ENCODE data around the gene CHN1.

CHN1 gene

GRCh38 chr2:174760845-174761473 is 244.2 kb downstream of the CHN1 start:
- Histone ChIP-seq H3K4me1 (no peaks in the 10 kb centered on the region), H3K4me3 (ENCODE audit: low read depth, low read length) (no peak overlapping the region), H3K9me3 (no peaks in the 10 kb centered on the region), H3K27me3 (no peaks in the 10 kb centered on the region), H3K36me3 (no peaks in the 10 kb centered on the region)
- no peak for DNase-seq
- no peak for TF ChIP-seq CTCF (IDR thresholded peaks at IDR 0.05; ENCODE audit: low read depth, low read length)

GRCh38 chr2:174759381-174760065 is 245.7 kb downstream of the CHN1 start:
- TF ChIP-seq CTCF (IDR thresholded peaks at IDR 0.05; ENCODE audit: low read depth, low read length), result no peak
- no peak overlapping the region for H3K4me3 ChIP-seq (ENCODE audit: low read depth, low read length)

GRCh38 chr2:174756743-174757142 is 248.4 kb downstream of the CHN1 start:
- Histone ChIP-seq H3K27me3 (no peaks in the 10 kb centered on the region), H3K4me1 (no peaks in the 10 kb centered on the region), H3K9me3 (no peaks in the 10 kb centered on the region), H3K36me3 (no peaks in the 10 kb centered on the region), H3K4me3 (ENCODE audit: low read depth, low read length) (no peak overlapping the region)
- DNase-seq, result no peak
- no peak for TF ChIP-seq CTCF (IDR thresholded peaks at IDR 0.05; ENCODE audit: low read depth, low read length)

More at GRCh38 chr2:174759381-174760065, 245.7 kb downstream of the CHN1 start:
- H3K4me1 ChIP-seq, result no peaks in the 10 kb centered on the region
- no peak for DNase-seq
- H3K27me3 ChIP-seq, result no peaks in the 10 kb centered on the region
- no peaks in the 10 kb centered on the region for H3K9me3 ChIP-seq
- H3K36me3 ChIP-seq, result no peaks in the 10 kb centered on the region

GRCh38 chr2:174753038-174753633 is 252.0 kb downstream of the CHN1 start:
- DNase-seq, result no peak

GRCh38 chr2:174752403-174753037 is 252.7 kb downstream of the CHN1 start:
- DNase-seq, result no peak
- no peak for TF ChIP-seq CTCF (IDR thresholded peaks at IDR 0.05; ENCODE audit: low read depth, low read length)
- H3K4me3 ChIP-seq (ENCODE audit: low read depth, low read length), result no peak overlapping the region

More at GRCh38 chr2:174753038-174753633, 252.0 kb downstream of the CHN1 start:
- Histone ChIP-seq H3K4me3 (ENCODE audit: low read depth, low read length) (no peak overlapping the region), H3K27me3 (no peaks in the 10 kb centered on the region), H3K9me3 (no peaks in the 10 kb centered on the region), H3K36me3 (no peaks in the 10 kb centered on the region), H3K4me1 (no peaks in the 10 kb centered on the region)
- no peak for TF ChIP-seq CTCF (IDR thresholded peaks at IDR 0.05; ENCODE audit: low read depth, low read length)

More at GRCh38 chr2:174752403-174753037, 252.7 kb downstream of the CHN1 start:
- Histone ChIP-seq H3K9me3 (no peaks in the 10 kb centered on the region), H3K4me1 (no peaks in the 10 kb centered on the region), H3K27me3 (no peaks in the 10 kb centered on the region), H3K36me3 (no peaks in the 10 kb centered on the region)

Data from BE2C (cell line).